ENCODE measurements around the gene YIPF3.
"Not testable (repeated sequence)": the region's sequence is repeated elsewhere in the genome, so short reads cannot be mapped to it uniquely, and the experiment has no call there.

The YIPF3 gene

DNA sequence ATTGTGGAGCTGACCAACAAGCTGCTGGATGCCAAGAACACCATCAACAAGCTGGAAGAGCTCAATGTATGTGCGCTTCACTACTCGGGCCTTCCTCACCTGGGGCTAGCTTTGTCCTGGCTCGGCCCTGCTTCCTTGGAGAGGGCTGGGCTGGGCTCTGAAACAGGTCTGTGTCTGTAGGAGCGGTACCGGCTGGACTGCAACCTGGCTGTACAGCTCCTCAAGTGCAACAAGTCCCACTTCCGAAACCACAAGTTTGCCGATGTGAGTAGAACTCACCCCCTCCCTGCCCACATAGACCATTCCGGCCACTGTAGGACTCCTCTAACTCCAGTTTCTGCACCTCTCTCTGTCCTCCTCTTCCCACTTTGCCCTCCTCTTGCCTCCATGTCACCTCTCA, 13.3 kb downstream of the YIPF3 start:
- H3K4me3 ChIP-seq = no peak overlapping the region
- no peak for DNase-seq (ENCODE audit: low spot score)
- no peak for TF ChIP-seq CTCF (IDR thresholded peaks at IDR 0.05)
- H3K27ac ChIP-seq = no peak overlapping the region

DNA sequence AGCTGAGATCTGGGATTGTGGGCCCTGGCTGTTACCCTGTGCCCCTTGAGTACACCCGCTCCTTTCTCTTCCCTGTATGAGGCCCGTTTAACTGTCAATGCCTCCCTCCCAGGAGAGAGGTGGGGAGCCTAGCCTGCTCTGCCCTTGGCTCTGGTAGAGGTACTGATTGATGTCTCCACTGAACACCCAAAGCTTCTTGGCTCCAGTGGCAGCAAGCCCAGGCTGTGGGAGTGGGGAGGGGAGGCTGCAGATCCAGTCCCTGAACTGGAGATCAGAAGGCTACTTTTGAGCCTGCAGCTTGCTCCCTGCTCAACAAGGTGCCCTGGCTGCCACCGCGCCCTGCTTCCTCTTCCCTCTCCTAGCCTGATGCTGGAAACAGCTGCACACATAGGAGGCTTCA, 14.1 kb downstream of the YIPF3 start:
- no peak for TF ChIP-seq CTCF (IDR thresholded peaks at IDR 0.05)
- DNase-seq (ENCODE audit: low spot score) = no peak
- no peak overlapping the region for H3K27ac ChIP-seq
- H3K4me3 ChIP-seq = no peak overlapping the region

GRCh38 chr6:43500921-43501320, 15.8 kb downstream of the YIPF3 start:
- no peak for DNase-seq (ENCODE audit: low spot score)
- no peak overlapping the region for H3K27ac ChIP-seq
- TF ChIP-seq CTCF (IDR thresholded peaks at IDR 0.05) = no peak
- H3K4me3 ChIP-seq = no peak overlapping the region

- Histone ChIP-seq H3K27ac (peak overlapping the region in 1 of 2 donors; percentile 14), H3K4me3 (no peak overlapping the region)
- no peak for DNase-seq (ENCODE audit: low spot score)
- no peak for TF ChIP-seq CTCF (IDR thresholded peaks at IDR 0.05)
Observed at GRCh38 chr6:43499028-43499815, 17.5 kb downstream of the YIPF3 start.

DNA sequence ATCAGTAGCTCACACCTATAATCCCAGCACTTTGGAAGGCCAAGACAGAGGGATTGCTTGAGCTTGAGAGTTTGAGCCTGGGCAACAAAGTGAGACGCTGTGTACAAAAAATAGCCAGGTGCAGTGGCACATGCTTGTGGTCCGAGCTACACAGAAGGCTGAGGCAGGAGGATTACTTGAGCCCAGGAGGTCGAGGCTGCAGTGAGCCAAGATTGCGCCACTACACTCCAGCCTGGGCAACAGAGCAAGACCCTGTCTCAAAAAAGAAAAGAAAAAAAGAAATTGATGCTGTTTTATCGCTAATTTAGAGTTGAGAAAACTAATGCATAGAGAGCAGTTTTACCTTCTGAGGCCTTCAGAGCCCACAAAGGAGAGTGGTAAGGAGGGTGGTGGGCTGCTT, 18.4 kb downstream of the YIPF3 start:
- not testable (repeated sequence) for H3K4me3 ChIP-seq; DNase-seq (ENCODE audit: low spot score); H3K27ac ChIP-seq

DNA sequence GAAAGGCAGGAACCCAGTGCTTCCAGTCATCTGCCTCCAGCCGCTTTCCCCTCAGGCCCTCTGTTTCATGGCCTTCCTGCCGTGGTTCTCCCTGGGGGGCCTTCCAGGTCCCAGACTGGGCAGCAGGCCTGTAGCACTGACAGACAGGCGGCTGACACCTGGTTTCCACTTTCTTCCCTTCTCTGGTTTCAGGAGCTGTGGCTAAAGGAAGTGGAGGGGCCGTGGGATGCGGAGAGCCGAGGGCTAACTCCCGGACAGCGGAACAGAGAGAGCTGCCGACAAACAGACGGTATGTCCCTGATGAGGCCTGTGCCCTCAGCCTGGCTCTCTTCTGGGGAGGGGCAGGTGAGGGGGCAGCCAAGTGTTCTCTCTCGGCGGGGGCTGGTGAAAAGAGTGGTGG, 19.0 kb downstream of the YIPF3 start:
- TF ChIP-seq CTCF (IDR thresholded peaks at IDR 0.05) = no peak
- no peak for DNase-seq (ENCODE audit: low spot score)
- Histone ChIP-seq H3K27ac (no peak overlapping the region), H3K4me3 (no peak overlapping the region)

DNA sequence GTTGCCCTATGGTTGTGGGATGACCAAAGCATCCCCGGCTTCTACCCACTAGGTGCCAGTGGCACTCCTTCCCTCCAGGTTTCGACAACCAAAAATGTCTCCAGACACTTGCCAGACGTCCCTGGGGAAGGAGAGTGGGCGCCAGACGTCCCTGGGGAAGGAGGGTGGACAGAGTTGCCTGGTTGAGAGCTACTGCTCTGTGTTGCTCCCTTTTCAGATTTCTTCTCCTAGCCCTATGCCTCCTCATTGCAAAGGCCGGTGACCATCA, 19.7 kb downstream of the YIPF3 start:
- no peak overlapping the region for H3K4me3 ChIP-seq
- TF ChIP-seq CTCF (IDR thresholded peaks at IDR 0.05) = no peak
- peak overlapping the region in 1 of 2 donors; percentile 26 for H3K27ac ChIP-seq
- DNase-seq (ENCODE audit: low spot score) = no peak

Measured in coronary artery (tissue), 2 donors.